ENCODE data around the gene MOB3B.

MOB3B gene

DNA sequence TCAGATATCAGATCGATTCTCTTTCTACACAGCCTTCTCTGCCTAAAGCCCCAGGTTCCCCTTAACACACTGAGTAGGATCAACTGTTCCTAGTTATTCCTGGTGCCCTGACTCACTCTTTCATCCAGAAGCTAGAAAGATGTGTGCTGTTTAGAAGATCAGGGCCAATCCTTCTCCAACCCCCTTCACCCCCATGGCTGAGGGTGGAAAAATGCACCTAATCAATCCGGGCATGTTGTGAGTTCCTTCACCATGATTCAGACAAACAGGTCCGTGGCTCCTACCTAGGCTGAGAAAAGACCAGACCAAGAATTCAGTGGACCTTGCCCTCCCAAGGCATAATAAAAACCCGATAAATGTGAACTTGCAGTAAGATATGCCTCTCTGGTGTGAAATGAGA, 147.3 kb downstream of the MOB3B start:
- no peak overlapping the region for H3K27ac ChIP-seq (ENCODE audit: low read depth, low read length)
- H2AK5ac ChIP-seq (ENCODE audit: low read length): no peak overlapping the region
- H3K9me3 ChIP-seq (ENCODE audit: insufficient read depth, low read depth, low read length): no peaks in the 10 kb centered on the region
- H3K4me2 ChIP-seq (ENCODE audit: low read length): no peak overlapping the region
- H2BK12ac ChIP-seq (ENCODE audit: low read length): no peak overlapping the region
- peaks cover 10 to 13% of the 10 kb centered on the region in 2 experiments for H3K4me1 ChIP-seq (ENCODE audit: control insufficient read depth in 1 of 2, insufficient read depth in 2 of 2, low read length in 2 of 2)
- no peaks in the 10 kb centered on the region for H3K36me3 ChIP-seq (ENCODE audit: control insufficient read depth in 1 of 2, insufficient read depth in 2 of 2, low read length in 2 of 2)
- peaks cover 4% of the 10 kb centered on the region for H3K79me1 ChIP-seq (ENCODE audit: low read length)
- H4K8ac ChIP-seq (ENCODE audit: low read depth, low read length): no peak overlapping the region
- DNase-seq: peak; percentile 89 to 92
- no peak overlapping the region for H4K12ac ChIP-seq (ENCODE audit: low read depth, low read length)
- no peaks in the 10 kb centered on the region for H3K27me3 ChIP-seq (ENCODE audit: insufficient read depth, low read length)
- no peak overlapping the region for H3K4me3 ChIP-seq (ENCODE audit: low read depth, low read length)
- no peak overlapping the region for H2AFZ ChIP-seq (ENCODE audit: insufficient read depth, low read length, poor library complexity)
- H3K9ac ChIP-seq (ENCODE audit: low read length): no peak overlapping the region
- no peak overlapping the region for H3K18ac ChIP-seq (ENCODE audit: low read length)
- no CpG with 5 or more reads among the region's 4 CpGs for WGBS (ENCODE audit: extremely low coverage, insufficient coverage, insufficient read length)
- no peak overlapping the region for H2BK5ac ChIP-seq (ENCODE audit: low read depth, low read length, poor library complexity)
- H3K79me2 ChIP-seq (ENCODE audit: control insufficient read depth, insufficient read depth, low read length, poor library complexity): no peaks in the 10 kb centered on the region
- H3K23ac ChIP-seq (ENCODE audit: low read length): no peak overlapping the region
- no peak overlapping the region for H3K4ac ChIP-seq (ENCODE audit: low read depth, low read length)
- no peak overlapping the region for H2BK120ac ChIP-seq (ENCODE audit: insufficient read depth, low read length, poor library complexity)
- H4K91ac ChIP-seq (ENCODE audit: low read depth, low read length): no peak overlapping the region
- no peak overlapping the region for H3K14ac ChIP-seq (ENCODE audit: low read length)

- H4K12ac ChIP-seq (ENCODE audit: low read depth, low read length): no peak overlapping the region
- H2BK120ac ChIP-seq (ENCODE audit: insufficient read depth, low read length, poor library complexity): no peak overlapping the region
- no peak overlapping the region for H4K8ac ChIP-seq (ENCODE audit: low read depth, low read length)
- no peak overlapping the region for H2BK12ac ChIP-seq (ENCODE audit: low read length)
- no peak overlapping the region for H4K91ac ChIP-seq (ENCODE audit: low read depth, low read length)
- no peak overlapping the region for H3K4me3 ChIP-seq (ENCODE audit: low read depth, low read length)
- no peaks in the 10 kb centered on the region for H3K9me3 ChIP-seq (ENCODE audit: insufficient read depth, low read depth, low read length)
- no peak overlapping the region for H3K4me2 ChIP-seq (ENCODE audit: low read length)
- H3K4ac ChIP-seq (ENCODE audit: low read depth, low read length): no peak overlapping the region
- H2BK5ac ChIP-seq (ENCODE audit: low read depth, low read length, poor library complexity): no peak overlapping the region
- H3K79me2 ChIP-seq (ENCODE audit: control insufficient read depth, insufficient read depth, low read length, poor library complexity): no peaks in the 10 kb centered on the region
- H3K79me1 ChIP-seq (ENCODE audit: low read length): peaks cover 3% of the 10 kb centered on the region
- WGBS (ENCODE audit: extremely low coverage, insufficient coverage, insufficient read length): no CpG with 5 or more reads among the region's 8 CpGs
- no peak for DNase-seq
- H3K18ac ChIP-seq (ENCODE audit: low read length): no peak overlapping the region
- peaks cover 7 to 8% of the 10 kb centered on the region in 2 experiments for H3K4me1 ChIP-seq (ENCODE audit: control insufficient read depth in 1 of 2, insufficient read depth in 2 of 2, low read length in 2 of 2)
- H3K23ac ChIP-seq (ENCODE audit: low read length): no peak overlapping the region
- no peak overlapping the region for H2AK5ac ChIP-seq (ENCODE audit: low read length)
- no peak overlapping the region for H3K9ac ChIP-seq (ENCODE audit: low read length)
- no peaks in the 10 kb centered on the region for H3K27me3 ChIP-seq (ENCODE audit: insufficient read depth, low read length)
- no peak overlapping the region for H3K27ac ChIP-seq (ENCODE audit: low read depth, low read length)
- no peak overlapping the region for H3K14ac ChIP-seq (ENCODE audit: low read length)
- no peaks in the 10 kb centered on the region for H3K36me3 ChIP-seq (ENCODE audit: control insufficient read depth in 1 of 2, insufficient read depth in 2 of 2, low read length in 2 of 2)
- H2AFZ ChIP-seq (ENCODE audit: insufficient read depth, low read length, poor library complexity): no peak overlapping the region
Measured at GRCh38 chr9:27379311-27380251, 150.0 kb downstream of the MOB3B start.

GRCh38 chr9:27377811-27378456, 151.7 kb downstream of the MOB3B start:
- DNase-seq: no peak
- Histone ChIP-seq H4K8ac (ENCODE audit: low read depth, low read length) (no peak overlapping the region), H3K36me3 (ENCODE audit: control insufficient read depth in 1 of 2, insufficient read depth in 2 of 2, low read length in 2 of 2) (no peaks in the 10 kb centered on the region), H2BK12ac (ENCODE audit: low read length) (no peak overlapping the region), H4K91ac (ENCODE audit: low read depth, low read length) (no peak overlapping the region), H2BK120ac (ENCODE audit: insufficient read depth, low read length, poor library complexity) (no peak overlapping the region), H4K12ac (ENCODE audit: low read depth, low read length) (no peak overlapping the region), H3K27ac (ENCODE audit: low read depth, low read length) (no peak overlapping the region), H3K79me2 (ENCODE audit: control insufficient read depth, insufficient read depth, low read length, poor library complexity) (no peaks in the 10 kb centered on the region), H2AFZ (ENCODE audit: insufficient read depth, low read length, poor library complexity) (no peak overlapping the region), H3K9me3 (ENCODE audit: insufficient read depth, low read depth, low read length) (no peaks in the 10 kb centered on the region), H3K18ac (ENCODE audit: low read length) (no peak overlapping the region), H3K9ac (ENCODE audit: low read length) (no peak overlapping the region), H3K4me2 (ENCODE audit: low read length) (no peak overlapping the region), H3K4ac (ENCODE audit: low read depth, low read length) (no peak overlapping the region), H3K4me3 (ENCODE audit: low read depth, low read length) (no peak overlapping the region), H3K27me3 (ENCODE audit: insufficient read depth, low read length) (no peaks in the 10 kb centered on the region), H3K23ac (ENCODE audit: low read length) (no peak overlapping the region), H3K4me1 (ENCODE audit: control insufficient read depth in 1 of 2, insufficient read depth in 2 of 2, low read length in 2 of 2) (peaks cover 4 to 6% of the 10 kb centered on the region in 2 experiments), H3K14ac (ENCODE audit: low read length) (no peak overlapping the region), H2BK5ac (ENCODE audit: low read depth, low read length, poor library complexity) (no peak overlapping the region), H2AK5ac (ENCODE audit: low read length) (no peak overlapping the region), H3K79me1 (ENCODE audit: low read length) (peaks cover 2% of the 10 kb centered on the region)
- no CpG with 5 or more reads among the region's 1 CpG for WGBS (ENCODE audit: extremely low coverage, insufficient coverage, insufficient read length)

GRCh38 chr9:27377147-27377807, 152.3 kb downstream of the MOB3B start:
- no peak overlapping the region for H3K27ac ChIP-seq (ENCODE audit: low read depth, low read length)
- H3K4me2 ChIP-seq (ENCODE audit: low read length): no peak overlapping the region
- H2BK12ac ChIP-seq (ENCODE audit: low read length): no peak overlapping the region
- H3K79me2 ChIP-seq (ENCODE audit: control insufficient read depth, insufficient read depth, low read length, poor library complexity): no peaks in the 10 kb centered on the region
- H3K79me1 ChIP-seq (ENCODE audit: low read length): peaks cover 4% of the 10 kb centered on the region
- H3K14ac ChIP-seq (ENCODE audit: low read length): no peak overlapping the region
- WGBS (ENCODE audit: extremely low coverage, insufficient coverage, insufficient read length): no CpG with 5 or more reads among the region's 8 CpGs
- no peak overlapping the region for H3K4ac ChIP-seq (ENCODE audit: low read depth, low read length)
- H3K36me3 ChIP-seq (ENCODE audit: control insufficient read depth in 1 of 2, insufficient read depth in 2 of 2, low read length in 2 of 2): no peaks in the 10 kb centered on the region
- no peak overlapping the region for H3K4me3 ChIP-seq (ENCODE audit: low read depth, low read length)
- H2AFZ ChIP-seq (ENCODE audit: insufficient read depth, low read length, poor library complexity): no peak overlapping the region
- H3K18ac ChIP-seq (ENCODE audit: low read length): no peak overlapping the region
- H3K27me3 ChIP-seq (ENCODE audit: insufficient read depth, low read length): no peaks in the 10 kb centered on the region
- no peak overlapping the region for H4K91ac ChIP-seq (ENCODE audit: low read depth, low read length)
- peaks cover 5 to 7% of the 10 kb centered on the region in 2 experiments for H3K4me1 ChIP-seq (ENCODE audit: control insufficient read depth in 1 of 2, insufficient read depth in 2 of 2, low read length in 2 of 2)
- no peak overlapping the region for H3K9ac ChIP-seq (ENCODE audit: low read length)
- H2BK5ac ChIP-seq (ENCODE audit: low read depth, low read length, poor library complexity): no peak overlapping the region
- no peak overlapping the region for H4K8ac ChIP-seq (ENCODE audit: low read depth, low read length)
- no peak overlapping the region for H2BK120ac ChIP-seq (ENCODE audit: insufficient read depth, low read length, poor library complexity)
- H3K23ac ChIP-seq (ENCODE audit: low read length): no peak overlapping the region
- peak in 1 of 2 donors; percentile 44 for DNase-seq
- H3K9me3 ChIP-seq (ENCODE audit: insufficient read depth, low read depth, low read length): no peaks in the 10 kb centered on the region
- no peak overlapping the region for H2AK5ac ChIP-seq (ENCODE audit: low read length)
- H4K12ac ChIP-seq (ENCODE audit: low read depth, low read length): no peak overlapping the region

All from trophoblast cell (in vitro differentiated cells and primary cell).